Measurements from ENCODE around the gene SP140. TPM values are rescaled to one million over a fixed set of nuclear protein-coding genes. Genes with fewer than 3 reads are reported as not detected.
"Not testable (repeated sequence)": the region's sequence is repeated elsewhere in the genome, so short reads cannot be mapped to it uniquely, and the experiment has no call there.

SP140 gene
- total RNA-seq, 1 experiment from 2014 or later, result 1.1 TPM

DNA sequence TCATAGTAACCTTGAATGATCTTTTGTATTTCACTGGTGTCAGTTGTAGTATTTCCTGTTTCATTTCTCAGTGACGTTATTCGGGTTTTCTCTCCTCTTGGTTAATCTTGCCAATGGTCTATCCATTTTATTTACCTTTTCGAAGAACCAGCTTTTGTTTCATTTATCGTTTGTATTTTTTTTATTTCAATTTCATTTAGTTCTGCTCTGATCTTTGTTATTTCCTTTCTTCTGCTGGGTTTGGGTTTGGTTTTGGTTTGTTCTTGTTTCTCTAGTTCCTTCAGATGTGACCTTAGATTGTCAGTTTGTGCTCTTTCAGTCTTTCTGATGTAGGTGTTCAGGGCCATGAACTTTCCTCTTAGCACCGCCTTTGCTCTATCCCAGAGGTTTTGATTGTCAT lies 36.7 kb downstream of the SP140 start:
- H3K36me3 ChIP-seq (ENCODE audit: control insufficient read depth, insufficient read depth, low read length), result no peaks in the 10 kb centered on the region
- TF ChIP-seq TCF7L2 (IDR thresholded peaks at IDR 0.05; ENCODE audit: low read depth, low read length) (no peak), SIN3A (IDR thresholded peaks at IDR 0.05; ENCODE audit: borderline replicate concordance, insufficient read depth, low read depth, low read length) (no peak), POLR2AphosphoS5 (IDR thresholded peaks at IDR 0.05; ENCODE audit: low read depth, low read length) (no peak)
- TF ChIP-seq, protein P1, sequence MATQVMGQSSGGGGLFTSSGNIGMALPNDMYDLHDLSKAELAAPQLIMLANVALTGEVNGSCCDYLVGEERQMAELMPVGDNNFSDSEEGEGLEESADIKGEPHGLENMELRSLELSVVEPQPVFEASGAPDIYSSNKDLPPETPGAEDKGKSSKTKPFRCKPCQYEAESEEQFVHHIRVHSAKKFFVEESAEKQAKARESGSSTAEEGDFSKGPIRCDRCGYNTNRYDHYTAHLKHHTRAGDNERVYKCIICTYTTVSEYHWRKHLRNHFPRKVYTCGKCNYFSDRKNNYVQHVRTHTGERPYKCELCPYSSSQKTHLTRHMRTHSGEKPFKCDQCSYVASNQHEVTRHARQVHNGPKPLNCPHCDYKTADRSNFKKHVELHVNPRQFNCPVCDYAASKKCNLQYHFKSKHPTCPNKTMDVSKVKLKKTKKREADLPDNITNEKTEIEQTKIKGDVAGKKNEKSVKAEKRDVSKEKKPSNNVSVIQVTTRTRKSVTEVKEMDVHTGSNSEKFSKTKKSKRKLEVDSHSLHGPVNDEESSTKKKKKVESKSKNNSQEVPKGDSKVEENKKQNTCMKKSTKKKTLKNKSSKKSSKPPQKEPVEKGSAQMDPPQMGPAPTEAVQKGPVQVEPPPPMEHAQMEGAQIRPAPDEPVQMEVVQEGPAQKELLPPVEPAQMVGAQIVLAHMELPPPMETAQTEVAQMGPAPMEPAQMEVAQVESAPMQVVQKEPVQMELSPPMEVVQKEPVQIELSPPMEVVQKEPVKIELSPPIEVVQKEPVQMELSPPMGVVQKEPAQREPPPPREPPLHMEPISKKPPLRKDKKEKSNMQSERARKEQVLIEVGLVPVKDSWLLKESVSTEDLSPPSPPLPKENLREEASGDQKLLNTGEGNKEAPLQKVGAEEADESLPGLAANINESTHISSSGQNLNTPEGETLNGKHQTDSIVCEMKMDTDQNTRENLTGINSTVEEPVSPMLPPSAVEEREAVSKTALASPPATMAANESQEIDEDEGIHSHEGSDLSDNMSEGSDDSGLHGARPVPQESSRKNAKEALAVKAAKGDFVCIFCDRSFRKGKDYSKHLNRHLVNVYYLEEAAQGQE (IDR thresholded peaks at IDR 0.05; ENCODE audit: insufficient read depth in 1 of 2, low read depth in 2 of 2, low read length in 1 of 2), result no peak
- TF ChIP-seq, protein P2, sequence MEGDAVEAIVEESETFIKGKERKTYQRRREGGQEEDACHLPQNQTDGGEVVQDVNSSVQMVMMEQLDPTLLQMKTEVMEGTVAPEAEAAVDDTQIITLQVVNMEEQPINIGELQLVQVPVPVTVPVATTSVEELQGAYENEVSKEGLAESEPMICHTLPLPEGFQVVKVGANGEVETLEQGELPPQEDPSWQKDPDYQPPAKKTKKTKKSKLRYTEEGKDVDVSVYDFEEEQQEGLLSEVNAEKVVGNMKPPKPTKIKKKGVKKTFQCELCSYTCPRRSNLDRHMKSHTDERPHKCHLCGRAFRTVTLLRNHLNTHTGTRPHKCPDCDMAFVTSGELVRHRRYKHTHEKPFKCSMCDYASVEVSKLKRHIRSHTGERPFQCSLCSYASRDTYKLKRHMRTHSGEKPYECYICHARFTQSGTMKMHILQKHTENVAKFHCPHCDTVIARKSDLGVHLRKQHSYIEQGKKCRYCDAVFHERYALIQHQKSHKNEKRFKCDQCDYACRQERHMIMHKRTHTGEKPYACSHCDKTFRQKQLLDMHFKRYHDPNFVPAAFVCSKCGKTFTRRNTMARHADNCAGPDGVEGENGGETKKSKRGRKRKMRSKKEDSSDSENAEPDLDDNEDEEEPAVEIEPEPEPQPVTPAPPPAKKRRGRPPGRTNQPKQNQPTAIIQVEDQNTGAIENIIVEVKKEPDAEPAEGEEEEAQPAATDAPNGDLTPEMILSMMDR (IDR thresholded peaks at IDR 0.05), result no peak
- H3K4me3 ChIP-seq (ENCODE audit: low read depth in 2 of 2, low read length in 2 of 2), result no peak overlapping the region
- no peaks in the 10 kb centered on the region for H3K4me1 ChIP-seq (ENCODE audit: control insufficient read depth, insufficient read depth, low read length)
- ATAC-seq (no peak), DNase-seq (ENCODE audit: low read depth, low spot score) (no peak)
- no peaks in the 10 kb centered on the region for H3K9me3 ChIP-seq (ENCODE audit: control insufficient read depth, insufficient read depth, low read depth, low read length)
- ChIA-PET CTCF (no interaction called here), POLR2A (no interaction called here)
- H3K27ac ChIP-seq (ENCODE audit: low read length), result no peak overlapping the region
- in situ Hi-C loops (cut with HindIII; ENCODE audit: low pct_unique_long_range_greater_than_20kb, low sequenced_read_pairs) (no loop called here), intact Hi-C loops (cut with micrococcal nuclease; ENCODE audit: unreplicated experiment) (no loop called here)
- H3K27me3 ChIP-seq (ENCODE audit: control insufficient read depth, insufficient read depth, low read length), result no peaks in the 10 kb centered on the region; the same call in 1 of the 2 replicates
- BruUV-seq (replicated peaks), result no TSS peak

DNA sequence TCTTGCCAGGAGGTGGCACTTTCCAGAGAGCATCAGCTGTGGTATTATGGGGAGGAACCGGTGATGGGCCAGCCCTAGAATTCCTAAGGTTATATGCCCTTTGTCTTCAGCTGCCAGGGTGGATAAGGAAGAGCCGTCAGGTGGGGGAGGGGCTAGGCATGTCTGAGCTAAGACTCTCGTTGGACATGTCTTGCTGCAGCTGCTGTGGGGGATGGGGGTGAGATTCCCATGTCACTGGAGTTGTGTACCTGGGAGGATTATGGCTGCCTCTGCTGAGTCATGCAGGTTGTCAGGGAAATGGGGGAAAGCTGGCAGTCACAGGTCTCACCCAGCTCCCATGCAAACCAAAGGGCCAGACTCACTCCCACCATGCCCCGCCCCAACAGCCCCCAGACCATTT lies 39.4 kb downstream of the SP140 start:
- DNase-seq (ENCODE audit: low read depth, low spot score); BruUV-seq (replicated peaks); ATAC-seq: not testable (repeated sequence)

DNA sequence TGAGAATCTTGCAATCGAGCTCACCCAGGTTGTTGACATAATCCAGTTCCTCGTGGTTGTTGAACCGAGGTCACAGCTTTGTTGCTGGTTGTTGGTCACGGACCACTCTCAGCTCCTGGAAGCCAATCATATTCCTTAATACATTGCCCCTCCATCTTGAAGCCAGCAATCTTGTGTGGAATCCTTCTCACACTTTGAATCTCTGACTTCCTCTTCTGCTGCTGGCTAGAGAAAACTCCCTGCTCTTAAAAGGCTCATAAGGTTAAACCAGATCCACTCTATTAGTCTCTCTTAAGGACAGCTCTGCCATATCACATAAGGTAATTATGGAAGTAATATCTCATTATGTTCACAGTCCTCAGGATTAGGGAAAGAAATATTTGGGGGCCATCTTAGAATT lies 41.1 kb downstream of the SP140 start:
- no peak overlapping the region for H3K4me3 ChIP-seq (ENCODE audit: low read depth in 2 of 2, low read length in 2 of 2)
- in situ Hi-C loops (cut with HindIII; ENCODE audit: low pct_unique_long_range_greater_than_20kb, low sequenced_read_pairs), result no loop called here
- BruUV-seq (replicated peaks), result no TSS peak
- DNase-seq (ENCODE audit: low read depth, low spot score) (no peak), ATAC-seq (no peak)
- H3K4me1 ChIP-seq (ENCODE audit: control insufficient read depth, insufficient read depth, low read length), result no peaks in the 10 kb centered on the region
- H3K27me3 ChIP-seq (ENCODE audit: control insufficient read depth, insufficient read depth, low read length), result peaks cover 4% of the 10 kb centered on the region; the same call in 1 of the 2 replicates
- H3K36me3 ChIP-seq (ENCODE audit: control insufficient read depth, insufficient read depth, low read length), result no peaks in the 10 kb centered on the region; the same call in 1 of the 2 replicates
- TF ChIP-seq, protein P2 (IDR thresholded peaks at IDR 0.05), result no peak
- TF ChIP-seq SIN3A (IDR thresholded peaks at IDR 0.05; ENCODE audit: borderline replicate concordance, insufficient read depth, low read depth, low read length) (no peak), TCF7L2 (IDR thresholded peaks at IDR 0.05; ENCODE audit: low read depth, low read length) (no peak), POLR2AphosphoS5 (IDR thresholded peaks at IDR 0.05; ENCODE audit: low read depth, low read length) (no peak)
- TF ChIP-seq, protein P1 (IDR thresholded peaks at IDR 0.05; ENCODE audit: insufficient read depth in 1 of 2, low read depth in 2 of 2, low read length in 1 of 2), result no peak
- CTCF ChIA-PET, result no interaction called here
- POLR2A ChIA-PET, result no interaction called here
- intact Hi-C loops (cut with micrococcal nuclease; ENCODE audit: unreplicated experiment), result no loop called here
- no peak overlapping the region for H3K27ac ChIP-seq (ENCODE audit: low read length)
- no peaks in the 10 kb centered on the region for H3K9me3 ChIP-seq (ENCODE audit: control insufficient read depth, insufficient read depth, low read depth, low read length)

More for the DNA sequence above, 39.4 kb downstream of the SP140 start:
- POLR2A ChIA-PET; H3K4me1 ChIP-seq (ENCODE audit: control insufficient read depth, insufficient read depth, low read length); in situ Hi-C loops (cut with HindIII; ENCODE audit: low pct_unique_long_range_greater_than_20kb, low sequenced_read_pairs); H3K27me3 ChIP-seq (ENCODE audit: control insufficient read depth, insufficient read depth, low read length); H3K9me3 ChIP-seq (ENCODE audit: control insufficient read depth, insufficient read depth, low read depth, low read length); H3K27ac ChIP-seq (ENCODE audit: low read length); CTCF ChIA-PET; H3K4me3 ChIP-seq (ENCODE audit: low read depth in 2 of 2, low read length in 2 of 2); H3K36me3 ChIP-seq (ENCODE audit: control insufficient read depth, insufficient read depth, low read length); intact Hi-C loops (cut with micrococcal nuclease; ENCODE audit: unreplicated experiment): not testable (repeated sequence)
